ENCODE data around the gene OR12D3. TPM values are rescaled to one million over a fixed set of nuclear protein-coding genes. Genes with fewer than 3 reads are reported as not detected.

OR12D3 gene
- total and polyA plus RNA-seq, 12 donors = not detected

- Histone ChIP-seq H3K9me3 (replicated peaks in 1 of 3) (no peaks in the 10 kb centered on the region), H3K36me3 (replicated peaks in 1 of 2) (no peaks in the 10 kb centered on the region), H3K27ac (no peak overlapping the region), H3K4me3 (no peak overlapping the region), H3K27me3 (no peaks in the 10 kb centered on the region), H3K4me1 (replicated peaks in 1 of 2) (no peaks in the 10 kb centered on the region)
- TF ChIP-seq CTCF (IDR thresholded peaks at IDR 0.05) (no peak), POLR2A (IDR thresholded peaks at IDR 0.05) (no peak)
- intact Hi-C loops (cut with DNase I) = no loop called here
- 43 to 70% (median 64%) methylated on average over 4 of the region's 4 CpGs for WGBS, 4 donors
- DNase-seq = no peak
Observed at GRCh38 chr6:29325777-29326176, 49.3 kb downstream of the OR12D3 start.

Other genes with a start within 250 kb of the OR12D3 start
- not detected for gene OR2J2, start 204.4 kb downstream of the OR12D3 start, total RNA-seq
- not detected for gene OR2J2, start 204.4 kb downstream of the OR12D3 start, polyA plus RNA-seq
- not detected for gene OR14J1, start 73.6 kb downstream of the OR12D3 start, total RNA-seq
- not detected for gene OR14J1, start 73.6 kb downstream of the OR12D3 start, polyA plus RNA-seq
- not detected for gene OR5V1, start 6.4 kb downstream of the OR12D3 start, total RNA-seq
- gene OR5V1, start 6.4 kb downstream of the OR12D3 start, polyA plus RNA-seq = not detected
- not detected for gene OR12D2, start 20.3 kb upstream of the OR12D3 start, total RNA-seq
- gene OR12D2, start 20.3 kb upstream of the OR12D3 start, polyA plus RNA-seq = not detected
- not detected for gene OR12D1, start 39.6 kb upstream of the OR12D3 start, total RNA-seq
- gene OR12D1, start 39.6 kb upstream of the OR12D3 start, polyA plus RNA-seq = not detected
- gene OR10C1, start 64.0 kb upstream of the OR12D3 start, total RNA-seq = not detected
- not detected for gene OR10C1, start 64.0 kb upstream of the OR12D3 start, polyA plus RNA-seq
- gene OR11A1, start 81.8 kb upstream of the OR12D3 start, total RNA-seq = not detected
- gene OR11A1, start 81.8 kb upstream of the OR12D3 start, polyA plus RNA-seq = not detected
- not detected for gene OR2H1, start 81.9 kb upstream of the OR12D3 start, total RNA-seq
- not detected for gene OR2H1, start 81.9 kb upstream of the OR12D3 start, polyA plus RNA-seq
- not detected for gene MAS1L, start 112.7 kb upstream of the OR12D3 start, total RNA-seq
- not detected for gene MAS1L, start 112.7 kb upstream of the OR12D3 start, polyA plus RNA-seq
- 1 to 10 TPM in 1 of 9 donors, under 1 TPM in 3, not detected in 5; 0.17 to 1.2 (median 0.35) TPM for gene UBD, start 184.4 kb upstream of the OR12D3 start, total RNA-seq
- 1 to 10 TPM in 1 of 3 donors, under 1 TPM in 2; 0.77 to 2.3 (median 0.99) TPM for gene UBD, start 184.4 kb upstream of the OR12D3 start, polyA plus RNA-seq
- not detected for gene OR2H2, start 209.8 kb upstream of the OR12D3 start, total RNA-seq
- not detected for gene OR2H2, start 209.8 kb upstream of the OR12D3 start, polyA plus RNA-seq

All from adrenal gland (tissue), 12 donors.